H1 (cell line): ENCODE measurements around the gene SEMA6A. TPM values are rescaled to one million over a fixed set of nuclear protein-coding genes. Genes with fewer than 3 reads are reported as not detected.

ENCODE experiments used
- CTCF ChIA-PET: fragments of 300-600 bp; sonication (Branson Sonifier 250); formaldehyde crosslinking; loops from one replicate; lab custom pipeline; 2021; ENCODE audit not compliant: partially characterized antibody; lab: Charles Lee
- POLR2A ChIA-PET: fragments of 300-600 bp; sonication (Branson Sonifier 250); formaldehyde crosslinking; loops from one replicate; lab custom pipeline; 2021; ENCODE audit warnings: inconsistent platforms; ENCODE audit not compliant: partially characterized antibody; lab: Charles Lee
- DNase-seq, 2 experiments: peaks; one replicate each; pipeline versions ENCODE4 v3.0.0 to v3.0.0-alpha.2; 2010 to 2022; ENCODE audit warnings: low spot score in 2 of 2, low read depth in 1 of 2, mixed read lengths in 1 of 2
- FAIRE-seq: peaks from 2 replicates; lab custom pipeline; 2011; peaks lifted over from hg19 to GRCh38; lab: Jason Lieb, UNC
- H2AFZ ChIP-seq: 2 replicates; pipeline ENCODE4 v1.8.1; 2012; ENCODE audit warnings: low read length, inconsistent platforms
- H2AK5ac ChIP-seq: 2 replicates; pipeline ENCODE4 v1.6.1; 2013; ENCODE audit warnings: low read depth, low read length
- H2BK120ac ChIP-seq: replicated peaks from 2 replicates; pipeline ENCODE3; 2013; ENCODE audit warnings: low read depth, low read length, inconsistent platforms
- H2BK12ac ChIP-seq: 2 replicates; pipeline ENCODE4 v1.6.1; 2013; ENCODE audit warnings: low read depth, low read length
- H2BK15ac ChIP-seq: 2 replicates; pipeline ENCODE4 v1.6.1; 2013; ENCODE audit warnings: low read length
- H2BK20ac ChIP-seq: 2 replicates; pipeline ENCODE4 v1.6.1; 2013; ENCODE audit warnings: low read length
- H2BK5ac ChIP-seq: 2 replicates; pipeline ENCODE4 v1.6.1; 2013; ENCODE audit warnings: low read depth, low read length
- H3K14ac ChIP-seq: 2 replicates; pipeline ENCODE4 v1.6.1; 2013; ENCODE audit warnings: inconsistent platforms; ENCODE audit not compliant: insufficient read length
- H3K18ac ChIP-seq: 2 replicates; pipeline ENCODE4 v1.6.1; 2013; ENCODE audit warnings: low read length; ENCODE audit errors: extremely low read depth
- H3K23ac ChIP-seq: 2 replicates; pipeline ENCODE4 v1.6.1; 2013; ENCODE audit warnings: inconsistent platforms; ENCODE audit not compliant: insufficient read length
- H3K23me2 ChIP-seq: 2 replicates; pipeline ENCODE4 v1.6.1; 2013; ENCODE audit warnings: low read depth, low read length
- H3K27ac ChIP-seq: 2 replicates; pipeline ENCODE4 v1.6.1; 2011; ENCODE audit warnings: low read depth, low read length, inconsistent platforms
- H3K27me3 ChIP-seq, 4 experiments: replicated peaks in 1 of 4; 1 replicate in 1 of 4; 2 replicates in 3 of 4; pipeline versions ENCODE4 v1.6.1 to v1.8.1; 2011 to 2013; ENCODE audit warnings: low read length in 3 of 4, mild to moderate bottlenecking in 3 of 4, inconsistent platforms in 2 of 4, mixed read lengths in 2 of 4, moderate library complexity in 1 of 4; ENCODE audit not compliant: control insufficient read depth in 3 of 4, insufficient read depth in 3 of 4; ENCODE audit errors: extremely low read depth in 1 of 4
- H3K36me3 ChIP-seq, 4 experiments: 2 replicates each; pipeline versions ENCODE4 v1.6.1 to v1.8.1; 2011 to 2013; ENCODE audit warnings: mild to moderate bottlenecking in 4 of 4, low read length in 3 of 4, moderate library complexity in 2 of 4, control low read depth in 1 of 4, inconsistent platforms in 1 of 4; ENCODE audit not compliant: insufficient read depth in 4 of 4, control insufficient read depth in 2 of 4
- H3K4ac ChIP-seq: replicated peaks from 2 replicates; pipeline ENCODE3; 2013; ENCODE audit warnings: low read length, low read depth, mixed read lengths, inconsistent platforms; ENCODE audit not compliant: insufficient read length
- H3K4me1 ChIP-seq, 4 experiments: replicated peaks in 1 of 4; 1 replicate in 1 of 4; 2 replicates in 3 of 4; pipeline versions ENCODE4 v1.6.1 to v1.8.1; 2011 to 2013; ENCODE audit warnings: low read length in 3 of 4, inconsistent platforms in 2 of 4, mixed read lengths in 1 of 4; ENCODE audit not compliant: insufficient read depth in 4 of 4, control insufficient read depth in 3 of 4
- H3K4me2 ChIP-seq, 2 experiments: 2 replicates each; pipeline versions ENCODE4 v1.6.1 to v1.8.1; 2011 to 2013; ENCODE audit warnings: low read depth in 2 of 2, low read length in 2 of 2, control low read depth in 1 of 2, inconsistent platforms in 1 of 2, mild to moderate bottlenecking in 1 of 2; ENCODE audit not compliant: insufficient read depth in 1 of 2
- H3K4me3 ChIP-seq, 4 experiments: fragments of 200-600, 300-600 bp in 1 of 4; sonication (generic), shearing (Covaris generic), sonication (Bioruptor Twin) in 1 of 4; 2 replicates each; pipeline versions ENCODE4 v1.5.1 to v1.8.1; 2011 to 2016; ENCODE audit warnings: low read length in 4 of 4, low read depth in 3 of 4, control low read depth in 2 of 4, inconsistent platforms in 2 of 4, mild to moderate bottlenecking in 2 of 4, mixed read lengths in 1 of 4, moderate library complexity in 1 of 4; ENCODE audit not compliant: insufficient read depth in 2 of 4; ENCODE audit errors: extremely low read depth in 1 of 4
- H3K56ac ChIP-seq: replicated peaks from 2 replicates; pipeline ENCODE3; 2013; ENCODE audit warnings: low read depth, mild to moderate bottlenecking, mixed read lengths, low read length, inconsistent platforms; ENCODE audit not compliant: insufficient read length
- H3K79me1 ChIP-seq: 2 replicates; pipeline ENCODE4 v1.6.1; 2013; ENCODE audit warnings: low read depth, low read length, control low read depth
- H3K79me2 ChIP-seq, 2 experiments: 2 replicates each; pipeline versions ENCODE4 v1.6.1 to v1.8.1; 2012 to 2013; ENCODE audit warnings: low read length in 2 of 2, mild to moderate bottlenecking in 2 of 2, inconsistent platforms in 1 of 2; ENCODE audit not compliant: insufficient read depth in 2 of 2, control insufficient read depth in 1 of 2
- H3K9ac ChIP-seq, 4 experiments: replicated peaks in 1 of 4; 1 replicate in 1 of 4; 2 replicates in 3 of 4; pipeline versions ENCODE4 v1.6.1 to v1.8.1; 2011 to 2013; ENCODE audit warnings: low read depth in 3 of 4, low read length in 3 of 4, control low read depth in 2 of 4, mild to moderate bottlenecking in 2 of 4, moderate library complexity in 2 of 4, inconsistent platforms in 1 of 4; ENCODE audit errors: extremely low read depth in 1 of 4
- H3K9me3 ChIP-seq, 2 experiments: 2 replicates each; pipeline versions ENCODE4 v1.6.1 to v1.8.1; 2012 to 2013; ENCODE audit warnings: mild to moderate bottlenecking in 2 of 2, moderate library complexity in 2 of 2, control low read depth in 1 of 2, inconsistent platforms in 1 of 2, low read depth in 1 of 2, low read length in 1 of 2, mixed read lengths in 1 of 2; ENCODE audit not compliant: insufficient read depth in 2 of 2
- H4K20me1 ChIP-seq, 2 experiments: replicated peaks in 1 of 2; 2 replicates each; pipeline versions ENCODE3 to v1.8.1; 2011 to 2013; ENCODE audit warnings: inconsistent platforms in 2 of 2, low read length in 2 of 2, mild to moderate bottlenecking in 1 of 2; ENCODE audit not compliant: insufficient read depth in 2 of 2, control insufficient read depth in 1 of 2
- H4K5ac ChIP-seq: 2 replicates; pipeline ENCODE4 v1.6.1; 2013; ENCODE audit warnings: low read length, low read depth, mixed read lengths, inconsistent platforms; ENCODE audit not compliant: insufficient read length
- H4K8ac ChIP-seq: 2 replicates; pipeline ENCODE4 v1.8.0; 2013; ENCODE audit warnings: mild to moderate bottlenecking, moderate library complexity, low read length, inconsistent platforms; ENCODE audit not compliant: insufficient read depth; ENCODE audit errors: extremely low read depth
- H4K91ac ChIP-seq: replicated peaks from 2 replicates; pipeline ENCODE3; 2013; ENCODE audit warnings: low read length, mixed read lengths, inconsistent platforms; ENCODE audit not compliant: insufficient read length
- FOSL1 ChIP-seq: IDR thresholded peaks from 2 replicates; pipeline ENCODE4 v1.6.1; 2011; ENCODE audit warnings: mild to moderate bottlenecking, low read depth, low read length, moderate library complexity; ENCODE audit not compliant: insufficient read depth
- SAP30 ChIP-seq: fragments of 300-600 bp; sonication (generic); IDR thresholded peaks from 2 replicates; pipeline ENCODE4 v1.7.1; 2012; ENCODE audit warnings: low read length, moderate library complexity, mild to moderate bottlenecking, inconsistent platforms; ENCODE audit not compliant: insufficient read depth, insufficient replicate concordance
- SP1 ChIP-seq: IDR thresholded peaks from 2 replicates; pipeline ENCODE4 v1.6.1; 2011; ENCODE audit warnings: low read depth, low read length
- WGBS, 2 experiments: shearing (Covaris generic) in 1 of 2; methylation state at CpG; one replicate each; pipeline versions ENCODE4 v1.1.6 to v1.1.7; 2013 to 2015; ENCODE audit warnings: low lambda C conversion rate in 2 of 2, mixed read lengths in 2 of 2, inconsistent platforms in 1 of 2, low coverage in 1 of 2, missing lambda C conversion rate in 1 of 2; ENCODE audit not compliant: insufficient replicate concordance in 2 of 2, insufficient coverage in 1 of 2, insufficient read length in 1 of 2; ENCODE audit errors: extremely low coverage in 1 of 2, missing lambda C conversion rate in 1 of 2; 5-methylcytosine and 5-hydroxymethylcytosine counted together
- polyA plus RNA-seq, 7 experiments: library from polyadenylated mRNA; depleted of rRNA in 3 of 7; stranded (reverse) in 5 of 7; unstranded in 2 of 7; fragments of >200 nt in 5 of 7; fragments of 200-250 nt in 2 of 7; gene quantifications; 1 replicate in 5 of 7; 2 replicates in 1 of 7; 4 replicates in 1 of 7; pipeline versions ENCODE4 v1.2.1 to v1.2.3, GENCODE V29; 2011 to 2013; ENCODE audit warnings: missing spikeins in 2 of 7, mixed read lengths in 2 of 7
- total RNA-seq: library from RNA; stranded (reverse); fragmentation: NEBNext Ultra II Directional; extraction: Animal tissue kit (Norgen Biotek cat#: 25700); gene quantifications from 2 replicates; pipeline ENCODE4 v1.2.1, GENCODE V29; 2021

The SEMA6A gene
- total and polyA plus RNA-seq, 2 of the 8 experiments (the other 6 are each of a cell fraction or from before 2014, with no cell fraction given), result 78.3 to 277 TPM

- Histone ChIP-seq H2BK120ac (no peak overlapping the region), H3K4me1 (peaks cover 10 to 49% (median 33%) of the 10 kb centered on the region in 4 experiments)
- 90% methylated on average over 11 of the region's 11 CpGs; no CpG with 5 or more reads in 1 of the 2 experiments for WGBS, 2 experiments
Measured at GRCh38 chr5:116562669-116563068, 12.0 kb downstream of the SEMA6A start.

More at GRCh38 chr5:116562669-116563068, 12.0 kb downstream of the SEMA6A start:
- Histone ChIP-seq H2BK20ac (no peak overlapping the region), H3K4me2 (peak overlapping the region in 1 of 2 experiments; percentile 86; a peak in 2 of 4 replicates), H3K18ac (no peak overlapping the region), H3K27me3 (no peaks in the 10 kb centered on the region)
- CTCF ChIA-PET, result no interaction called here
- TF ChIP-seq SAP30 (no peak), SP1 (no peak), FOSL1 (no peak)
- TF ChIP-seq, all 59 proteins: peak for 0
- Histone ChIP-seq H2AFZ (no peak overlapping the region), H2BK15ac (no peak overlapping the region), H3K4ac (no peak overlapping the region), H3K27ac (no peak overlapping the region), H3K9ac (no peak overlapping the region), H2BK5ac (no peak overlapping the region), H3K79me1 (no peaks in the 10 kb centered on the region), H4K8ac (no peak overlapping the region; the same call in 1 of the 2 replicates), H3K23ac (no peak overlapping the region), H2BK12ac (no peak overlapping the region), H3K56ac (no peak overlapping the region), H4K20me1 (peaks cover 38 to 48% of the 10 kb centered on the region in 2 experiments), H3K9me3 (no peaks in the 10 kb centered on the region), H3K79me2 (peaks cover 86 to 98% of the 10 kb centered on the region in 2 experiments), H3K4me3 (no peak overlapping the region; a peak in 1 of 8 replicates), H2AK5ac (no peak overlapping the region), H4K91ac (no peak overlapping the region), H4K5ac (no peak overlapping the region), H3K14ac (no peak overlapping the region), H3K36me3 (peaks cover 0 to 37% (median 0%) of the 10 kb centered on the region in 4 experiments; a peak in 2 of 8 replicates), H3K23me2 (peaks cover 4% of the 10 kb centered on the region; the same call in 1 of the 2 replicates)
- DNase-seq (no peak), FAIRE-seq (no peak)
- POLR2A ChIA-PET, result no interaction called here
